ENCODE results near the gene HINFP. TPM values are rescaled to one million over a fixed set of nuclear protein-coding genes. Genes with fewer than 3 reads are reported as not detected.

Gene HINFP
- total RNA-seq, 1 donor from 2014 or later = 38.5 TPM

GRCh38 chr11:119152604-119153003 is 31.2 kb downstream of the HINFP start:
- Mint-ChIP-seq H3K4me3 (no peak overlapping the region), H3K27ac (ENCODE audit: unreplicated experiment) (no peak overlapping the region), H3K36me3 (ENCODE audit: low read depth) (no peaks in the 10 kb centered on the region), H3K9me3 (no peaks in the 10 kb centered on the region), H3K4me1 (peaks cover 8% of the 10 kb centered on the region), H3K27me3 (ENCODE audit: low read depth) (peaks cover 48% of the 10 kb centered on the region)
- DNase-seq (ENCODE audit: low read depth, low spot score) = no peak
- no peak for TF ChIP-seq CTCF (conservative IDR thresholded peaks at IDR 0.05)

GRCh38 chr11:119153049-119153818 is 31.9 kb downstream of the HINFP start:
- no peak for TF ChIP-seq CTCF (conservative IDR thresholded peaks at IDR 0.05)
- Mint-ChIP-seq H3K4me3 (no peak overlapping the region), H3K36me3 (ENCODE audit: low read depth) (no peaks in the 10 kb centered on the region), H3K4me1 (peaks cover 5% of the 10 kb centered on the region), H3K9me3 (no peaks in the 10 kb centered on the region), H3K27ac (ENCODE audit: unreplicated experiment) (peak overlapping the region; percentile 35), H3K27me3 (ENCODE audit: low read depth) (peaks cover 42% of the 10 kb centered on the region)
- DNase-seq (ENCODE audit: low read depth, low spot score) = no peak

- no peak overlapping the region for H3K27ac Mint-ChIP-seq (ENCODE audit: unreplicated experiment)
- no peak overlapping the region for H3K4me3 Mint-ChIP-seq
- H3K9me3 Mint-ChIP-seq = no peaks in the 10 kb centered on the region
- no peak for TF ChIP-seq CTCF (conservative IDR thresholded peaks at IDR 0.05)
- H3K27me3 Mint-ChIP-seq (ENCODE audit: low read depth) = peaks cover 36% of the 10 kb centered on the region
- no peaks in the 10 kb centered on the region for H3K36me3 Mint-ChIP-seq (ENCODE audit: low read depth)
- no peak for DNase-seq (ENCODE audit: low read depth, low spot score)
- H3K4me1 Mint-ChIP-seq = no peaks in the 10 kb centered on the region
Observed at GRCh38 chr11:119154178-119154577, 32.8 kb downstream of the HINFP start.

GRCh38 chr11:119155733-119156492 is 34.5 kb downstream of the HINFP start:
- no peak for DNase-seq (ENCODE audit: low read depth, low spot score)
- Mint-ChIP-seq H3K27ac (ENCODE audit: unreplicated experiment) (no peak overlapping the region), H3K36me3 (ENCODE audit: low read depth) (no peaks in the 10 kb centered on the region), H3K4me1 (no peaks in the 10 kb centered on the region), H3K9me3 (no peaks in the 10 kb centered on the region), H3K27me3 (ENCODE audit: low read depth) (peaks cover 21% of the 10 kb centered on the region), H3K4me3 (no peak overlapping the region)
- peak; percentile 26 for TF ChIP-seq CTCF (conservative IDR thresholded peaks at IDR 0.05)

GRCh38 chr11:119156496-119156895 is 35.1 kb downstream of the HINFP start:
- DNase-seq (ENCODE audit: low read depth, low spot score) = no peak
- no peaks in the 10 kb centered on the region for H3K36me3 Mint-ChIP-seq (ENCODE audit: low read depth)
- no peak for TF ChIP-seq CTCF (conservative IDR thresholded peaks at IDR 0.05)
- no peak overlapping the region for H3K4me3 Mint-ChIP-seq
- peaks cover 15% of the 10 kb centered on the region for H3K27me3 Mint-ChIP-seq (ENCODE audit: low read depth)
- no peaks in the 10 kb centered on the region for H3K4me1 Mint-ChIP-seq
- H3K27ac Mint-ChIP-seq (ENCODE audit: unreplicated experiment) = no peak overlapping the region
- no peaks in the 10 kb centered on the region for H3K9me3 Mint-ChIP-seq

All from neural crest cell (in vitro differentiated cells).